ENCODE results near the gene L1TD1. TPM values are rescaled to one million over a fixed set of nuclear protein-coding genes. Genes with fewer than 3 reads are reported as not detected.

L1TD1 gene
- total and polyA plus RNA-seq, 2 of the 13 experiments (the other 11 are each of a cell fraction or from before 2014, with no cell fraction given), result not detected

- 0 out of 2 replicates have a peak, but pooled peaks have one; percentile 14 for TF ChIP-seq ATF7 (IDR thresholded peaks at IDR 0.05)
- TF ChIP-seq ATF7 (CRISPR knock-in tag; IDR thresholded peaks at IDR 0.05), result 0 out of 2 replicates have a peak, but pooled peaks have one; percentile 60
- peak; percentile 35; the same call in 1 of the 2 replicates for TF ChIP-seq ARNTL (CRISPR knock-in tag; IDR thresholded peaks at IDR 0.05)
- TF ChIP-seq FIP1L1 (IDR thresholded peaks at IDR 0.05; ENCODE audit: borderline replicate concordance, insufficient read depth, low read depth, low read length), result no peak
- TF ChIP-seq ZNF138 (CRISPR knock-in tag; IDR thresholded peaks at IDR 0.05; ENCODE audit: low read depth), result no peak
- TF ChIP-seq ZNF670 (CRISPR knock-in tag; IDR thresholded peaks at IDR 0.05; ENCODE audit: borderline replicate concordance), result no peak
- TF ChIP-seq ZNF33B (CRISPR knock-in tag; IDR thresholded peaks at IDR 0.05), result no peak
- TF ChIP-seq ELF4 (CRISPR knock-in tag; IDR thresholded peaks at IDR 0.05; ENCODE audit: borderline replicate concordance), result no peak
- peak; percentile 85 for TF ChIP-seq MIXL1 (CRISPR knock-in tag; IDR thresholded peaks at IDR 0.05)
- TF ChIP-seq ESRRA (CRISPR knock-in tag; IDR thresholded peaks at IDR 0.05; ENCODE audit: low read depth), result peak; percentile 96
- TF ChIP-seq, protein P1, sequence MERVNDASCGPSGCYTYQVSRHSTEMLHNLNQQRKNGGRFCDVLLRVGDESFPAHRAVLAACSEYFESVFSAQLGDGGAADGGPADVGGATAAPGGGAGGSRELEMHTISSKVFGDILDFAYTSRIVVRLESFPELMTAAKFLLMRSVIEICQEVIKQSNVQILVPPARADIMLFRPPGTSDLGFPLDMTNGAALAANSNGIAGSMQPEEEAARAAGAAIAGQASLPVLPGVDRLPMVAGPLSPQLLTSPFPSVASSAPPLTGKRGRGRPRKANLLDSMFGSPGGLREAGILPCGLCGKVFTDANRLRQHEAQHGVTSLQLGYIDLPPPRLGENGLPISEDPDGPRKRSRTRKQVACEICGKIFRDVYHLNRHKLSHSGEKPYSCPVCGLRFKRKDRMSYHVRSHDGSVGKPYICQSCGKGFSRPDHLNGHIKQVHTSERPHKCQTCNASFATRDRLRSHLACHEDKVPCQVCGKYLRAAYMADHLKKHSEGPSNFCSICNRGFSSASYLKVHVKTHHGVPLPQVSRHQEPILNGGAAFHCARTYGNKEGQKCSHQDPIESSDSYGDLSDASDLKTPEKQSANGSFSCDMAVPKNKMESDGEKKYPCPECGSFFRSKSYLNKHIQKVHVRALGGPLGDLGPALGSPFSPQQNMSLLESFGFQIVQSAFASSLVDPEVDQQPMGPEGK (CRISPR knock-in tag; IDR thresholded peaks at IDR 0.05), result peak; percentile 81
- TF ChIP-seq ZNF530 (CRISPR knock-in tag; IDR thresholded peaks at IDR 0.05; ENCODE audit: low read depth), result no peak
- no peak for TF ChIP-seq ZNF724P (CRISPR knock-in tag; IDR thresholded peaks at IDR 0.05; ENCODE audit: borderline replicate concordance)
- TF ChIP-seq ZNF460 (CRISPR knock-in tag; IDR thresholded peaks at IDR 0.05; ENCODE audit: borderline replicate concordance), result no peak
- TF ChIP-seq KDM5B (CRISPR knock-in tag; IDR thresholded peaks at IDR 0.05; ENCODE audit: borderline replicate concordance), result no peak
- TF ChIP-seq ZNF224 (CRISPR knock-in tag; IDR thresholded peaks at IDR 0.05), result no peak
- no peak for TF ChIP-seq KLF9 (CRISPR knock-in tag; IDR thresholded peaks at IDR 0.05; ENCODE audit: low read depth)
- peak; percentile 83 for TF ChIP-seq BCL6 (CRISPR knock-in tag; IDR thresholded peaks at IDR 0.05)
- no peak for TF ChIP-seq ZIK1 (CRISPR knock-in tag; IDR thresholded peaks at IDR 0.05; ENCODE audit: borderline replicate concordance, low read depth)
- no peak for TF ChIP-seq NCOA5 (CRISPR knock-in tag; IDR thresholded peaks at IDR 0.05)
- no peak for TF ChIP-seq ZBTB46 (CRISPR knock-in tag; IDR thresholded peaks at IDR 0.05; ENCODE audit: borderline replicate concordance)
- TF ChIP-seq KMT2A (CRISPR knock-in tag; IDR thresholded peaks at IDR 0.05), result no peak
- no peak for TF ChIP-seq RORA (CRISPR knock-in tag; IDR thresholded peaks at IDR 0.05)
- peak; percentile 97 for TF ChIP-seq NCOA2 (CRISPR knock-in tag; IDR thresholded peaks at IDR 0.05)
- TF ChIP-seq, protein P2, sequence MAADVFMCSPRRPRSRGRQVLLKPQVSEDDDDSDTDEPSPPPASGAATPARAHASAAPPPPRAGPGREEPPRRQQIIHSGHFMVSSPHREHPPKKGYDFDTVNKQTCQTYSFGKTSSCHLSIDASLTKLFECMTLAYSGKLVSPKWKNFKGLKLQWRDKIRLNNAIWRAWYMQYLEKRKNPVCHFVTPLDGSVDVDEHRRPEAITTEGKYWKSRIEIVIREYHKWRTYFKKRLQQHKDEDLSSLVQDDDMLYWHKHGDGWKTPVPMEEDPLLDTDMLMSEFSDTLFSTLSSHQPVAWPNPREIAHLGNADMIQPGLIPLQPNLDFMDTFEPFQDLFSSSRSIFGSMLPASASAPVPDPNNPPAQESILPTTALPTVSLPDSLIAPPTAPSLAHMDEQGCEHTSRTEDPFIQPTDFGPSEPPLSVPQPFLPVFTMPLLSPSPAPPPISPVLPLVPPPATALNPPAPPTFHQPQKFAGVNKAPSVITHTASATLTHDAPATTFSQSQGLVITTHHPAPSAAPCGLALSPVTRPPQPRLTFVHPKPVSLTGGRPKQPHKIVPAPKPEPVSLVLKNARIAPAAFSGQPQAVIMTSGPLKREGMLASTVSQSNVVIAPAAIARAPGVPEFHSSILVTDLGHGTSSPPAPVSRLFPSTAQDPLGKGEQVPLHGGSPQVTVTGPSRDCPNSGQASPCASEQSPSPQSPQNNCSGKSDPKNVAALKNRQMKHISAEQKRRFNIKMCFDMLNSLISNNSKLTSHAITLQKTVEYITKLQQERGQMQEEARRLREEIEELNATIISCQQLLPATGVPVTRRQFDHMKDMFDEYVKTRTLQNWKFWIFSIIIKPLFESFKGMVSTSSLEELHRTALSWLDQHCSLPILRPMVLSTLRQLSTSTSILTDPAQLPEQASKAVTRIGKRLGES (CRISPR knock-in tag; IDR thresholded peaks at IDR 0.05; ENCODE audit: borderline replicate concordance), result no peak
- no peak for TF ChIP-seq MXI1 (IDR thresholded peaks at IDR 0.05; ENCODE audit: borderline replicate concordance, low read depth, low read length)
Observed at GRCh38 chr1:62237950-62238374, 43.3 kb downstream of the L1TD1 start (continued).
